TTC549 (cell line): ENCODE results near the gene SNRPD2.
"Not testable (repeated sequence)": the region's sequence is repeated elsewhere in the genome, so short reads cannot be mapped to it uniquely, and the experiment has no call there.

Source experiments
- FAIRE-seq: peaks from 2 replicates; lab custom pipeline; 2012; peaks lifted over from hg19 to GRCh38; lab: Jason Lieb, UNC

SNRPD2 gene

GRCh38 chr19:45701676-45702075 lies 9.9 kb upstream of the SNRPD2 start:
- no peak for FAIRE-seq

GRCh38 chr19:45693106-45693788 lies 1.5 kb upstream of the SNRPD2 start:
- no peak for FAIRE-seq

GRCh38 chr19:45692187-45693105 lies 693 bp upstream of the SNRPD2 start, which contains the start of gene QPCTL:
TSS of gene QPCTL (plus strand) at chr19:45692666. CDS start at chr19:45692704, 38 bp downstream.
- FAIRE-seq = peak; percentile 99

- FAIRE-seq = no peak
Measured at GRCh38 chr19:45687599-45687998, 4.2 kb downstream of the SNRPD2 start.

- not testable (repeated sequence) for FAIRE-seq
Measured at GRCh38 chr19:45685045-45685444, 6.7 kb downstream of the SNRPD2 start.

GRCh38 chr19:45682908-45683307 lies 8.8 kb downstream of the SNRPD2 start:
- no peak for FAIRE-seq

GRCh38 chr19:45682117-45682516 lies 9.6 kb downstream of the SNRPD2 start:
- FAIRE-seq = no peak

GRCh38 chr19:45681391-45682015 lies 10.2 kb downstream of the SNRPD2 start:
- no peak for FAIRE-seq

GRCh38 chr19:45677351-45678230 lies 14.2 kb downstream of the SNRPD2 start:
- no peak for FAIRE-seq

- no peak for FAIRE-seq
Measured at GRCh38 chr19:45676851-45677263, 14.9 kb downstream of the SNRPD2 start.

- no peak for FAIRE-seq
Measured at GRCh38 chr19:45674946-45675345, 16.8 kb downstream of the SNRPD2 start.

- no peak for FAIRE-seq
Measured at GRCh38 chr19:45670670-45671453, 20.9 kb downstream of the SNRPD2 start.

- FAIRE-seq = no peak
Measured at GRCh38 chr19:45668342-45668871, 23.3 kb downstream of the SNRPD2 start.

- no peak for FAIRE-seq
Measured at GRCh38 chr19:45667620-45668341, 24.0 kb downstream of the SNRPD2 start, which contains the start of gene GIPR. TSS of gene GIPR (plus strand) at chr19:45668221. CDS start at chr19:45669521, 1,300 bp downstream.

GRCh38 chr19:45664575-45664974 lies 27.2 kb downstream of the SNRPD2 start:
- FAIRE-seq = no peak

- no peak for FAIRE-seq
Measured at GRCh38 chr19:45663800-45664199, 28.0 kb downstream of the SNRPD2 start.

GRCh38 chr19:45660636-45661035 lies 31.1 kb downstream of the SNRPD2 start:
- no peak for FAIRE-seq

- no peak for FAIRE-seq
Measured at GRCh38 chr19:45659096-45659729, 32.5 kb downstream of the SNRPD2 start.

- no peak for FAIRE-seq
Measured at GRCh38 chr19:45657520-45658167, 34.1 kb downstream of the SNRPD2 start.
